Parathyroid adenoma (tissue), 2 donors: Measurements from ENCODE around the gene CREG1.

Source experiments
- H2AFZ ChIP-seq: fragments of 300-600 bp; sonication (generic); one replicate; pipeline ENCODE4 v1.7.0; 2017; ENCODE audit warnings: antibody characterized with exemption, mild to moderate bottlenecking
- H3K27ac ChIP-seq: fragments of 300-600 bp; sonication (generic); one replicate; pipeline ENCODE4 v1.7.0; 2017
- H3K27me3 ChIP-seq: fragments of 300-600 bp; sonication (generic); one replicate; pipeline ENCODE4 v1.7.0; 2017; ENCODE audit warnings: low read length; ENCODE audit not compliant: control insufficient read depth, insufficient read depth
- H3K36me3 ChIP-seq: fragments of 300-600 bp; sonication (generic); one replicate; pipeline ENCODE4 v1.7.0; 2017; ENCODE audit warnings: low read length; ENCODE audit not compliant: control insufficient read depth, insufficient read depth
- H3K4me1 ChIP-seq: fragments of 300-600 bp; sonication (generic); one replicate; pipeline ENCODE4 v1.7.0; 2017; ENCODE audit warnings: control low read depth
- H3K4me2 ChIP-seq: fragments of 300-600 bp; sonication (generic); one replicate; pipeline ENCODE4 v1.7.0; 2017; ENCODE audit warnings: low read length
- H3K4me3 ChIP-seq: fragments of 300-600 bp; sonication (generic); one replicate; pipeline ENCODE4 v1.7.0; 2017; ENCODE audit warnings: low read depth, low read length
- H3K79me2 ChIP-seq: fragments of 300-600 bp; sonication (generic); one replicate; pipeline ENCODE4 v1.7.0; 2017; ENCODE audit warnings: control low read depth
- H3K9ac ChIP-seq: fragments of 300-600 bp; sonication (generic); one replicate; pipeline ENCODE4 v1.7.0; 2017; ENCODE audit warnings: mild to moderate bottlenecking
- H3K9me3 ChIP-seq: fragments of 300-600 bp; sonication (generic); one replicate; pipeline ENCODE4 v1.7.0; 2017; ENCODE audit warnings: low read length; ENCODE audit not compliant: control insufficient read depth
- TF ChIP-seq, protein P1 (sequence below): fragments of 300-600 bp; sonication (generic); IDR thresholded peaks from one replicate; pipeline ENCODE4 v1.7.0; 2017; ENCODE audit warnings: antibody characterized with exemption, mild to moderate bottlenecking
- donor health status: primary hyperparathyroidism.

The CREG1 gene

DNA sequence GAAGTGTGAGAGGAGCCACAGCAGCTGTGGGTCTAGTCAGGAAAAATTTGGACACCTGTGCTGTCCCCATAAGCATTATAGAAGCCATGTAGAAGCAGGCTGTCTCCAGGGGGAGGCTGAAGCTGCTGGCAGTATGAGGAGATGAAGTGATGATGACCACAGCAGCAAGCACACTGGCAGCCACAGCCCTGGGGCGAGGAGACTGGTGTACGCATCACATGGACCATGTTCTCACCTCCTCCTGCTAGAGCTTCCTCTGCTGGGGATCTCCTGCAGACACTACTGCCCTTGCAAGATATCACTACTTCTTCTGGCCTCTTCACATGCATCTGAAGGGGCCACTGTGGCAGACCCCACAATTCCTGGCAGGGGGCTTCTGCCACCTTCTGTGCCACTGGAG is 33.8 kb upstream of the CREG1 start:
- no peak overlapping the region for H3K4me2 ChIP-seq
- no peaks in the 10 kb centered on the region for H3K36me3 ChIP-seq
- H2AFZ ChIP-seq = no peak overlapping the region
- no peaks in the 10 kb centered on the region for H3K9me3 ChIP-seq
- no peaks in the 10 kb centered on the region for H3K79me2 ChIP-seq
- H3K9ac ChIP-seq = no peak overlapping the region
- H3K4me3 ChIP-seq = no peak overlapping the region
- TF ChIP-seq, protein P1, sequence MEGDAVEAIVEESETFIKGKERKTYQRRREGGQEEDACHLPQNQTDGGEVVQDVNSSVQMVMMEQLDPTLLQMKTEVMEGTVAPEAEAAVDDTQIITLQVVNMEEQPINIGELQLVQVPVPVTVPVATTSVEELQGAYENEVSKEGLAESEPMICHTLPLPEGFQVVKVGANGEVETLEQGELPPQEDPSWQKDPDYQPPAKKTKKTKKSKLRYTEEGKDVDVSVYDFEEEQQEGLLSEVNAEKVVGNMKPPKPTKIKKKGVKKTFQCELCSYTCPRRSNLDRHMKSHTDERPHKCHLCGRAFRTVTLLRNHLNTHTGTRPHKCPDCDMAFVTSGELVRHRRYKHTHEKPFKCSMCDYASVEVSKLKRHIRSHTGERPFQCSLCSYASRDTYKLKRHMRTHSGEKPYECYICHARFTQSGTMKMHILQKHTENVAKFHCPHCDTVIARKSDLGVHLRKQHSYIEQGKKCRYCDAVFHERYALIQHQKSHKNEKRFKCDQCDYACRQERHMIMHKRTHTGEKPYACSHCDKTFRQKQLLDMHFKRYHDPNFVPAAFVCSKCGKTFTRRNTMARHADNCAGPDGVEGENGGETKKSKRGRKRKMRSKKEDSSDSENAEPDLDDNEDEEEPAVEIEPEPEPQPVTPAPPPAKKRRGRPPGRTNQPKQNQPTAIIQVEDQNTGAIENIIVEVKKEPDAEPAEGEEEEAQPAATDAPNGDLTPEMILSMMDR = no peak
- H3K27me3 ChIP-seq = no peaks in the 10 kb centered on the region
- no peaks in the 10 kb centered on the region for H3K4me1 ChIP-seq
- no peak overlapping the region for H3K27ac ChIP-seq

DNA sequence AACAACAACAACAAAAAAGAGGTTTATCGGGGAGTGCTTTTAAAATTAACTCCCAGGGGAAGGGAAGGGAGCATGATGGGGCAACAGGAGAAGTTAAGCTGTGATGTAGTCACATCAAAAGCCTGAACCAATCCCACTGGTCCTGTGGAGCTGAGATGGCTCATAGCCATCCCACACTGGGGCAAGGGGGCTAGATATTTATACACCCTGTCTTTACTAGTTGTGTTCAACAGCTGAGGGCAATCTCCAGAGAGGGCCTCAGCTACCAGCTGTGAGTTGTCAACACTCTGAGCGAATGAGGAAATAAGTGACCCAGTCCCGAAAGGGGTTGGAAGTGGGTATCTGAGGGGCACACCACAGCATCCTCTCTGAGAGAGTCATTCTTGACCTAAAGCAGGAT is 31.0 kb upstream of the CREG1 start:
- no peak overlapping the region for H3K4me2 ChIP-seq
- no peak overlapping the region for H3K9ac ChIP-seq
- H3K4me3 ChIP-seq = no peak overlapping the region
- no peaks in the 10 kb centered on the region for H3K79me2 ChIP-seq
- H3K9me3 ChIP-seq = no peaks in the 10 kb centered on the region
- H3K4me1 ChIP-seq = no peaks in the 10 kb centered on the region
- H3K27me3 ChIP-seq = no peaks in the 10 kb centered on the region
- H3K27ac ChIP-seq = no peak overlapping the region
- H3K36me3 ChIP-seq = no peaks in the 10 kb centered on the region
- H2AFZ ChIP-seq = no peak overlapping the region
- TF ChIP-seq, protein P1 = no peak

DNA sequence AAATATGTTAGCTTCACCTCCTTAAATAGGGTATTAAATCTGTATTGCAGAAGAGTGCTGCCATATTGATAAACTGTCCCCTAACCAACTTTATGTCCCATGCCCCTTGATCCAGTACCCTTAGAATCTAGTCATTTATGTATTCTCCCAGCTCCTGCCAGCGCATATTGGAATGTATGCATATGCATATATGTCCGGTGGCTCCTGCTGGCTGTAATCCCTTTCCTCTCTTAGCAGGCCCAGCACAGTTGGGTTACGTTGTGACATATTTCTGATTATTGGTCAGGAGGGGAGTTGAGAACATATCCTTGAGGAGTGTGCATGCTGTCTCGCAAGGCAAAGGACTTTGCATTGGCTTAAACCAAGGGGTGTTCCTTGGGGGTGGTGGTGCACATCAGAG is 29.2 kb upstream of the CREG1 start:
- Histone ChIP-seq H3K9me3 (no peaks in the 10 kb centered on the region), H3K9ac (no peak overlapping the region), H3K36me3 (no peaks in the 10 kb centered on the region), H3K27me3 (no peaks in the 10 kb centered on the region), H3K4me3 (no peak overlapping the region), H3K4me1 (no peaks in the 10 kb centered on the region), H2AFZ (no peak overlapping the region), H3K27ac (no peak overlapping the region), H3K79me2 (no peaks in the 10 kb centered on the region), H3K4me2 (no peak overlapping the region)
- TF ChIP-seq, protein P1 = no peak

DNA sequence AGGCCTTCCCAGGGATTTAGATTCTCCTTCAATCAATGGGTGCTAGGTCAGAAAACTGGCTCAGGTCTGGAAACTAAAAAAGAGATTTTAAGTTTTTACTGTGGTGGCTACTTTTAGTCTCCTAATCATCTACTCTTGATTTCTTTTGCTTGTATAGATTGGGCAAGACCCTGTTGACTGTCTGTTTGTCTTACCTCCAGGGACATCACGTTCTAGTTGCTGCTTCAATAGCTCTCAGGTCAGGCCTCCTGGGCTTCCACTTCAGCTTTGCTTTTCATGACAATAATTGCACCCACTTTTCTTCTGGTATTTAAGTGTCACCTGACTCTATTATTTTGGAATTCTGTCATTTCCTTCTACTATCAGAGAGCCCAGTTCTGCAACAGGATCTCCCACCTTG is 28.5 kb upstream of the CREG1 start:
- Histone ChIP-seq H3K9ac (no peak overlapping the region), H3K27ac (no peak overlapping the region), H3K4me2 (no peak overlapping the region), H3K79me2 (no peaks in the 10 kb centered on the region), H3K36me3 (no peaks in the 10 kb centered on the region), H3K4me1 (no peaks in the 10 kb centered on the region), H3K9me3 (no peaks in the 10 kb centered on the region), H3K4me3 (no peak overlapping the region), H3K27me3 (no peaks in the 10 kb centered on the region), H2AFZ (no peak overlapping the region)
- TF ChIP-seq, protein P1 = no peak

DNA sequence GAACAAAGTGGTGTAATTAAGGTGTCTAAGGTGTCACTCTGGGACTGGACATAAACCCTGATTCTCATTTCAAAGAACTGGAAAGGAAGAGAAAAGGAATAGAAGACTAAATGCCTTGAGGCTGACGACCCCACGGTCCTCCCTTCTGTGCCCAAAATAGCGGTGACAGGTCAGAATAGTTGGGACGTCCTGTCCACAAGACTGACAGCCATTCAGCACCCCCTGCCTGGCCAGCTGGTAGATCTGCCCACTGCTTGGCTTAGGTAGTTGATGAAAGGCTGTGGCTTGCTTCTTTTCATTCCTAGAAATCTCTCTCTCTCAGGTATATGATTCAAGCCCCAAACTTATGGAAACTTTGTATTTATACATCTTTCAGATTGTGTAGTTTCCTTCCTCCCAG is 26.4 kb upstream of the CREG1 start:
- Histone ChIP-seq H3K4me1 (no peaks in the 10 kb centered on the region), H2AFZ (no peak overlapping the region), H3K27me3 (no peaks in the 10 kb centered on the region), H3K9me3 (no peaks in the 10 kb centered on the region), H3K4me3 (no peak overlapping the region), H3K27ac (no peak overlapping the region), H3K36me3 (no peaks in the 10 kb centered on the region), H3K4me2 (no peak overlapping the region), H3K9ac (no peak overlapping the region), H3K79me2 (no peaks in the 10 kb centered on the region)
- TF ChIP-seq, protein P1 = no peak
